Effector CD8-positive, alpha-beta T cell (primary cell): ENCODE results near the gene GPX3.

Source experiments
- DNase-seq: peaks from one replicate; lab custom pipeline; 2025; lab: John Stamatoyannopoulos, UW

Gene GPX3

GRCh38 chr5:151077419-151077818, 57.0 kb downstream of the GPX3 start:
- DNase-seq, result no peak

GRCh38 chr5:151077967-151078366, 57.6 kb downstream of the GPX3 start:
- no peak for DNase-seq
